GM19099 (cell line): ENCODE data around the gene SCN2B.

Experiments
- POLR2A ChIP-seq: IDR thresholded peaks from 3 replicates; pipeline ENCODE4 v1.6.1; 2011; ENCODE audit warnings: low read depth; ENCODE audit not compliant: insufficient read length; ENCODE audit errors: extremely low read depth

The SCN2B gene, protein sequence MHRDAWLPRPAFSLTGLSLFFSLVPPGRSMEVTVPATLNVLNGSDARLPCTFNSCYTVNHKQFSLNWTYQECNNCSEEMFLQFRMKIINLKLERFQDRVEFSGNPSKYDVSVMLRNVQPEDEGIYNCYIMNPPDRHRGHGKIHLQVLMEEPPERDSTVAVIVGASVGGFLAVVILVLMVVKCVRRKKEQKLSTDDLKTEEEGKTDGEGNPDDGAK

DNA sequence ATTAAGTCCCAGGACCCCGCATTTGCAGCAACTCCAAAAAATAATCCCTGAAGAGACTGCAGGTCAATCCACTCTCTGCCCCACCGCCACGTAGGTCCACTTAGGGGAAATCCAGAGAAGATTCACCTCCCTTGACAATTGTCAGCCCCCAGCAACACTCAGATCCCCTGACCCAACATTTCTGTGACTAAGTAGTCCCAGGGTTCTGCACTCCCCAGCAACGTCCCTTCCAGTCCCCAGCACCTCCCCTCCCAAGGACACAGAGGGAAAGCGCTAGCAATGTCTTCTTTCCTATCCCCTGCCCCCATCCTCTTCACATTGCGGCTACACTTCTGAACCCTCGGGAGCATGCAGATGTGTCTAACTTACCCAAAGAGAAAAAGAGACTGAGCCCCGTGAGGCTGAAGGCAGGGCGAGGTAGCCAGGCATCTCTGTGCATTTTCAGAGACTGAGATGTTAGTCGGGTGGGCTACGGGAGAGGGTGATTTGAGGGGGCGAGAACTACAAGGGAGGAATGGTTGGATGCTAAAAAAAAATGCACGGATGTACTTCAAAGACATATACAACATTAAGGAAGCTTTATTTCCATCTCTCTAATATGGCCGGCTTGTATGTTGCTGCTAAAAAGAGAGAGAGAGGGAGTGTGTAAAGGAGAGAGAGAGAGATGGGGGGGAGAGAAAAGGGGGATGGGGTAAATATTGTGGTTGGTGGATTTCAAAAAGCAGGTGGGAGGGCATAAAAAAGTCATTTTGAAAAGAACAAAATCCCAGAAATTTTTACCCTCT is at the start of gene SCN2B:
Gene SCN2B, minus strand, starts transcription at position 647 of the 785 bp plus-strand sequence. Its CDS starts 208 bp downstream, at position 439.
- no peak for TF ChIP-seq POLR2A

DNA sequence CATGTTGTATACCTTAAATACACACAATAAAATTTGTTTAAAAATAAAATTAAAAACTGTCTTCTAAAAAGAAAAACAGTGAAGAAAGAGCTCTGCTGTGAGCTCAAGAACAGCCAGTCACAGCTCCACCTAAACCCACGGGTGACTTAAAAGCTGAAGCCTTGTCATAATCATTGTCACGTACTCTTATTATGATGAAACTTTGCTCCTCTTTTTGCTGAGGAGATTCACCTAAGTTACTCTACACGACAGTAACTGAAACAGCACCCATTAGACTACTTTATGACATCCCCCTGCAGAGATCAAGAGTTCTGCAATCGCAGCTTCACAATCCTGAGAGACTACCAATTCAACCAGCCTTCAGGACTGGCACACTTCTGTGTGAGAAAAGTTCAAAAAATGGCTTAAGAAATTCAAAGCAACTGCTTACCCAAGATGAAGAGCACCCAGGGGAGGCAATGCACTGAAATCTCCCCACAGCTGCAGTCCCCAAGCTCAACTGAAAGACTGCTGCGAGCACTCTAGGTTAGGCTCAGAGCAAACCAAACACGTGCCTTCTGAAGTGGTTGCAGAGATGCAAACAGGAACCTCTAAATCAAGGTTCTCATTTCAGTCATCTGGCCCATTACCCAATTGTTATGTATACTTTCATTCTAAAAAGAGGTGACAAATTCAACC is 48.2 kb upstream of the SCN2B start, which contains the start of gene JAML:
Gene JAML, minus strand, starts transcription at position 501 of the 678 bp plus-strand sequence. CDS start 10,145 bp downstream, outside the sequence.
- no peak for TF ChIP-seq POLR2A

DNA sequence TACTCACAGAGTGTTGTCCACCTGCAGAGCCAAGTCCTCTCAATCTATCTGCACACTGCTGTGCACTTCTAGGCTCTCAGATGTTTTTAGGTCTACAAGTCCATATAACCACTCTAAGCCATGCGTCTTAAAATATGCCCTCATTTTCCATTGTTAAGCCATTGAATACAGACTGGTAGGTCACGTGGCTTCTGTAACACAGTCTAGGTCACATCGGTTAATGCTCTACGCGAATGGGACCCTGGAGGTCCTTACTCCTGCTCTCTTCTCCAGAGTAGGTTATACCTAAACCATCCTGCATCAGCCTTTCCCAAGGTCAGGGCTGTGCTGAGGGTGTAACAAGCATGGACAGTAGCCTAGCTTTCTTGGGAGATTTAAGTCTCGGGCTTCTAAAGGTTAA is 47.6 kb upstream of the SCN2B start:
- TF ChIP-seq POLR2A, result no peak

DNA sequence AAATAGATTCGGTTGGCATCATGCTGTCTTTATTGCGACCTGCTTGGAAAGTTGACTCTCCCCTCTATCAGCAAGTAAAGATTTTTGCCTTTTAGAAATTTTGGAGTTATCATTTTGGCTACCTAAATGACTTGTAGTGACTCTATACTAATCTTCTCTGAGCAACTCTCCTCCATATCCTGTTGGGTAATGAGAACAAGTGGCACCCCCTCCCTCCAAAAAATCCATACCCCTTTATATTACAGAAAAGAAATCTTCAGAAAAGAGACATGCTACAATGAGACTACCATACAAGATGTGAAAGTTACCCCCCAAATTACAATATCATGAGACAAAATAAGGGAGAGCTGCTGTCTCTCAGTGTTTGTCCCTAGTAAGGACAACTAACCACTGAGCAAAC is 47.1 kb upstream of the SCN2B start:
- no peak for TF ChIP-seq POLR2A

DNA sequence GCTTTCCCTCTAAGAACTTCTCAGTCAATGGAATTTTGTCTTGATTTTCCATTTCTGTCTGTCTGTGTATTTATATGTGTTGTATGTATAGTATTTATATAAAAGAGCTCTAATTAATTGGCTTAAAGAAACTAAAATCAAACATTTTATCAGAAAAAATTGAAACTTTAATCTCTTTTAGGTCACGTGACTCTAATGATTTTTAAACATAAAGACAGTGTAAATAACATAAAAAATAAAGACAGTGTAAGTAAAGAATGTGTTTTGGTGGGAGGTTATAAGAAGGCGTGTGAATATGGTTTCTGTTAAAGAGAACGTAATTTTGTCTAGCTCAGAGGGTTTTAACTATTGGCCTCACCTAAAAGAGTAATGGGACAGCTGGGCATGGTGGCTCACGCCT is 46.0 kb upstream of the SCN2B start:
- TF ChIP-seq POLR2A, result no peak

DNA sequence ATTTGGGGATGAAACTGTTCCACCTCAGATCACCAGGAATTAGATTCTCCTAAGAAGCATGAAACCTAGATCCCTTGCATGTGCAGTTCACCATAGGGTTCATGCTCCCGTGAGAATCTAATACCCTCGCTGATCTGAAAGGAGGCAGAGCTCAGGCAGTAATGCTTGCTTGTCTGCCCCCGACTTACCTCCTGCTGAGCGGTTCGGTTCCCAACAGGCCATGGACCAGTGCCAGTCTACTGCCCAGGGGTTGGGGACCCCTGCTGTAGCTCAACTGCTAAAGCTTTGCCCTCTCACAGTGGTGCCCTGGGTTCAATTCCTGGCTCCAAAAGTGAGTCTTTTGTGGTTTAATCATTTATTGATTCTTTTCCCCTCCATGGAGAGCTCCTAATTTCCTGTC is 45.0 kb upstream of the SCN2B start:
- no peak for TF ChIP-seq POLR2A

DNA sequence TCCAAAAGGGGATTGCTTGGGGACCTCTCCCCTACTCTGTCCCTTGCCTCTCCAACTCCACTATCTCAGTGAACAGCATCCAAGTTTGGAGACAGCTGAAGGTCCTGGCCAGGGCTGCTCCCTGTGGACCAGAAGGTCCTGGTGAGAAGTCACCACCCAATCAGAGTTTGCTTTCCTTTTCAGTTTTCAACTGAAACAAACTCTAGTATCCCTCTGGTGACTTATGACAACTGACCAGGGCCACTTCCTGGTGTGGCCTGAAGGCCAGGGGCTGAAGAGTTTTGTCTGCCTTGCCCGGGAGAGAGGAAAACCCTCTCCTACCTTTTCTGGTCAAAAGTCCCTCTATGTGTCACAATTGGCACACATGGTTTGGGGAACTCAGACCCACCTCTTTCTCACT is 43.3 kb upstream of the SCN2B start:
- TF ChIP-seq POLR2A, result no peak

DNA sequence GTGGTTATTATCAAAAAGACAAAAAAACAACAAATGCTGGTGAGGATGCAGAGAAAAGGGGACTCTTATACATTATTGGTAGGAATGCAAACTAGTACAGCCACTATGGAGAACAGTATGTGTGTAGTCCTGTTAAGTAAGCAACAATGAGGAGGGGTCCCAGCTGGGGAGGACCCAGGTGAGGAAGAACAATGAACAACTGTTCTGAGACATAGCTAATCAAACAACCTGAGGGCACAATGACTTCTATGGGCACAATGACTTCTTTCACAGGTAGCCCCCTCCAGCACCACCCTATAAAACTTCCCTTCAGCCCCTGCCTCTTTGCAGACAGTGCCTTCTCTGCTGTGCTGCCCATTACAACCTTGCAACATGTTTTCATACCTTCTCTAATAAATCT is 42.8 kb upstream of the SCN2B start:
- no peak for TF ChIP-seq POLR2A

DNA sequence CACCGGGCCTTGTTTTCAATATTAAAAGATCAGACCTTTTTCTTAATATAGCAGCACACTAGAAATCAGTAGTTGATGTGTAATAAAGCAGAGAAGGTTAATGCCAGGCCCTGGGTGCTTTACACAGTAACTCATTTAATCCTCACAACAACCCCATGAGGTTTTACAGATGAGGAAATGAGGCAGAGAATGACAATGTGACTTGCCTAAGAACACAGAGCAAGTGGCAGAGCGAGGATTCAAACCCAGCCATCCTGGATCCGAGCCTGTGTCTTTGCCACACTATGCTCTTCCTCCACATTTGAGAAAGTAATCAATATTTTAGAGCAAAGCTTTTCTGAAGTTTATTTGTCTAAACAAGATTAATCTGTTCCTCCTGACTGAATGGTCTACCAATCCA is 41.1 kb upstream of the SCN2B start:
- TF ChIP-seq POLR2A, result no peak

DNA sequence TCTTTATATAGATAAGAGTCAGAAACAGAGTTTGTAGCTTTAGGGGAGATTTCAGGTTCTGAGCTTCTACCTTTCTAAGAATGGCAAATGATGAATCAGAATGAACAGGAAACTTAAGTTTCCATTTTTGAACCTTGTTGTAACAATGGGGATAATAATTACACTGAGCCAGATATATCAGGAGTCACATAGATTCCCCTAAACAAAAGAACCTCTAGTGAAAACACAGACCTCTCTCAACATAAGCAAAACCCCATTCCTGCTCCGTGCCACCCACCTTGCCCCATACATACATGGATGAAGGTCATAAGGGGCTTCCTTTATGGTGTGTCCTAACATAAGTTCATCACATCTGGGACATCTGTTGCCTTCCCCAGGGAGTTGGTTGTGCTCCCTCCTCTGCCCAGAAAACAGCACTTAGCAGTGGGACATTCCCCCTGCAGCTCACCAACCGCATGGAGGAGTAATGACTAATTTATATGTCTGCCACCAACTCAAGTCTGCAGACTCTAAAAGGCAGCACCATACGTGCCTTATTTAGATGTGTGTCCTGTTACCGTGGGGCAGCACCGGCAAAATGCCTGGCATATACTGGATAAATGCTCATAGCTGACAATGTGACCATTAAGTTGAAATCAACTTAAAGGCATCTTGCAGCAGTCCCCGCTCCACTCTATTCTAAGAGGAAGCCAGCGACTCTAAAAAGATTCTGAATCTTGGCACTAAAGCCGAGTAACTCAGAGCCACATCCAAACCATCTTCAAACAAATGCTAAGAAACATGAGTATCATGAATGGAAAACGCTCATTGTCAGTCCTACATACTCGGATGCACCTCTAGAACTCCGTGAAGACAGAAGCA is 40.4 kb upstream of the SCN2B start:
- peak; percentile 47 for TF ChIP-seq POLR2A

DNA sequence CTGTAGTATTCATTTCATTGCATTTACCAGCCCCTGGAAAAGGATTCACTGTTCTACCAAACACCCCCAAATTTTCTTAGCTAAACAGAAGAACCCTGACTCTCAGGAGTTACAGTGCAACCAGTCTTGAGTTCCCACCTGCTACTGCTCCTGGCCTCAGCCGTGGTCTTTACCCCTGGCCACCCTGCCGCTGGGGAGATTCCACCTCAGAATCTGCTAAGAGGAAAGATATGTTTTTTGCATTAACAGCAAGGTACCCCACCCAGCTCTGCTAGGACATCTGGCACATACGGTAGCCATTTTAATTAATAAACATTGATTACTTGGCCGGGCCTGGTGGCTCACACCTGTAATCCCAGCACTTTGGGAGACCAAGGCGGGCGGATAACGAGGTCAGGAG is 39.3 kb upstream of the SCN2B start:
- no peak for TF ChIP-seq POLR2A

DNA sequence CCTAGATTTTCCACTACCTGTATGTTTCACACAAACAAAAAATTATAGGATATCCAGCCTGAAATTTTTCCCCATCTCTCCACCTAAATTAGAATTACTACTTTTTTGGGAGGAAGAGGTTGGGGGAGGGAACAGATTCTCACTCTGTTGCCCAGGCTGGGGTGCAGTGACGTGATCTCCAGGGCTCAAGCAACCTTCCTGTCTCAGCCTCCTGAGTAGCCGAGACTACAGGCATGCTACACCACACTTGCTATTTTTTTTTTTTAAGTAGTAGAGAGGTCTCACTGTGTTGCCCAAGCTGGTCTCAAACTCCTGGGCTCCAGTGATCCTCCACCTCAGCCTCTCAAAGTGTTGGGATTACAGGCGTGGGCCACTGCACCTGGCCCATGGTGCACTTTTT is 38.8 kb upstream of the SCN2B start:
- TF ChIP-seq POLR2A, result no peak

DNA sequence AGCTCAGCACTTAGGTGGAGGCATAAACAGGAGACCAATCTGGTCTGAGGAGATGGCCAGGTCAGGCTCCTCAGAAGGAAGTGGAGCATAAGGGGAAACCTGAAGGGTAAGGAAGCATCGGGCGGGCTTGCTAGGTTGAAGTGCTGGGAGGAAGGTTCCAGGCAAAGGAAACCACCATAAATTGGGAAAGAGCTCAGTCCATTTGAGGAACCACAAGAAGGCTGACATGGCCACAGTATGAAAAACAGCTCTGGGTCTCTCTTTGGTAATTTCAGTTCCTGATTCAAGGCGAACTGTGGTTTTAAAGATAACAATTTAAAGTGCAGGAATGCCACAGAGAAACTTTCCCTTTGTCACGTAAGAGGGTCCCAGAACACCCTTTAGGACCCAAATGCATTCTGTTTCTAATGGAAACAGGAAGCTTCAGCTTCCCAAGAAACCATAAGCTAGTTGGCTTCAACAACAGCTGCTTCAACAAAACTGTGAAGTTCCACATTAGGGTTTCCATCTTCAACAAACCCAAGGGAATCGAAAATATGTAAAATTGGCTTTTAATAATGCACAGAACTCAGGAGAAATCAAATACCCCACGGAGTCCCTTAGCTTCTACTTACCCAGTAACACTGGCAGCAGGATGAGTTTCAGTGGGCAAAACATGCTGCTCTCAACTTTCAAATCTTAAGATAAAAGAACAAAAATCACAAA is 37.9 kb upstream of the SCN2B start:
- no peak for TF ChIP-seq POLR2A

DNA sequence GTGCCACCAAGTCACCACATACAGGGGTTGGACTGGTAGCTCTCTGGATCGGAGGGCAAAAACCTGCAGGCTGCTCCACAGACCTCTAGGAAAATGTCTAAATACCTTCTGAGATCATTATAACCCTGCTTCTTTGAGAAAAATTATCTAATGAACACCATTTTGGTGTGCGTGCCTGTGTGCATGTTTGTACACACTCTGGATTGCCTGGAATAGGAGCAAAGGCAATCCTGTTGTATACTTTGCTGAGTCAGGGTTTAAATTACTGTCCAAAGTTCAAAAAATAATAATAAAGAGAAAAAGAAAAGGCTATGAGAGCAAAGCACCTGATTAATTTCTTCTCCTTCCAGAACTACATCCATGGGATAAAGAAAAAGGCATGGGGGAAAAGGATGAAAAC is 37.3 kb upstream of the SCN2B start:
- no peak for TF ChIP-seq POLR2A
